ENCODE results near the gene C16orf96.

DNA sequence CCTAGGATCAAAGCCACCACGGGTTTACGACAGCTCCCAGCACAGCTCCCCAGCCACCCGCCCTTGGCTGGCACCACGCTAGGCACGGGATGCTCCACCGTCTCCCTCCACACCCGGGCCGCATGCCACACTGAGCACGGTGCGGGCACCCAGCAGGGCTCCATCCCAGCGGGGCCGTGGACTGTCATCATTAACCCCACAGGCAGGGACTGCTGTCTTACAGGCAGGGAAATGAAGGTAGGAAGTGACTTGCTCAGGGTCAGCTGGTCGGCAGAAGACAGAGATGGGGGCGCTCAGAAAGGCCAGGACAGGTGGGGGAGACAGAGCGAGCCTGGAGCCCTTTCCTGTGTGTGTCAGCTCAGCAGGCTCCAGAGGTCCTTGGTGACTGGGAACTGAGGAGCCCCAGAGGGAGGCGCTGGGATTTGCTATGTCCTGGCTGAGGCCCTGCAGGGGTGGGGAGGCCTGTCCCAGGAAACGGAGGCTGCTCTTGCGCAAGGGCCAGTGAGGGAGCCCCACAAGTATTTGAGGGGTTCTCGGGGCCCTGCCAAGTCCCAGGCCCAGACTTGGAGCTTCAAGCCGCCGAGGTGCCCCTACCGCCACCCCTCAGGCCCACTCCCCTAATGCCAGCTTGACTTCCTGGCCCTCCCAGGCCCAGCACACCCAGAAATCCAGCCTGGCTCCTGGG lies 55.3 kb downstream of the C16orf96 start:
- TF ChIP-seq, protein P1, sequence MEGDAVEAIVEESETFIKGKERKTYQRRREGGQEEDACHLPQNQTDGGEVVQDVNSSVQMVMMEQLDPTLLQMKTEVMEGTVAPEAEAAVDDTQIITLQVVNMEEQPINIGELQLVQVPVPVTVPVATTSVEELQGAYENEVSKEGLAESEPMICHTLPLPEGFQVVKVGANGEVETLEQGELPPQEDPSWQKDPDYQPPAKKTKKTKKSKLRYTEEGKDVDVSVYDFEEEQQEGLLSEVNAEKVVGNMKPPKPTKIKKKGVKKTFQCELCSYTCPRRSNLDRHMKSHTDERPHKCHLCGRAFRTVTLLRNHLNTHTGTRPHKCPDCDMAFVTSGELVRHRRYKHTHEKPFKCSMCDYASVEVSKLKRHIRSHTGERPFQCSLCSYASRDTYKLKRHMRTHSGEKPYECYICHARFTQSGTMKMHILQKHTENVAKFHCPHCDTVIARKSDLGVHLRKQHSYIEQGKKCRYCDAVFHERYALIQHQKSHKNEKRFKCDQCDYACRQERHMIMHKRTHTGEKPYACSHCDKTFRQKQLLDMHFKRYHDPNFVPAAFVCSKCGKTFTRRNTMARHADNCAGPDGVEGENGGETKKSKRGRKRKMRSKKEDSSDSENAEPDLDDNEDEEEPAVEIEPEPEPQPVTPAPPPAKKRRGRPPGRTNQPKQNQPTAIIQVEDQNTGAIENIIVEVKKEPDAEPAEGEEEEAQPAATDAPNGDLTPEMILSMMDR (IDR thresholded peaks at IDR 0.05 in 2 of 3, conservative IDR thresholded peaks at IDR 0.05 in 1 of 3; ENCODE audit: borderline replicate concordance in 1 of 3, insufficient read depth in 1 of 3, low read depth in 2 of 3, low read length in 2 of 3) = no peak
- TF ChIP-seq EZH2phosphoT487 (IDR thresholded peaks at IDR 0.05; ENCODE audit: borderline replicate concordance) (no peak), POLR2AphosphoS5 (IDR thresholded peaks at IDR 0.05; ENCODE audit: low read depth, low read length) (no peak), FOSL1 (IDR thresholded peaks at IDR 0.05; ENCODE audit: low read depth) (no peak)
- TF ChIP-seq, protein P2, sequence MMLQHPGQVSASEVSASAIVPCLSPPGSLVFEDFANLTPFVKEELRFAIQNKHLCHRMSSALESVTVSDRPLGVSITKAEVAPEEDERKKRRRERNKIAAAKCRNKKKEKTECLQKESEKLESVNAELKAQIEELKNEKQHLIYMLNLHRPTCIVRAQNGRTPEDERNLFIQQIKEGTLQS (IDR thresholded peaks at IDR 0.05) = no peak
